Endothelial cell (in vitro differentiated cells): Measurements from ENCODE around the gene SSPN. TPM values are rescaled to one million over a fixed set of nuclear protein-coding genes. Genes with fewer than 3 reads are reported as not detected.

Source experiments
- DNase-seq: peaks from one replicate; pipeline ENCODE4 v3.0.0; 2021; ENCODE audit warnings: low spot score
- H3K27ac Mint-ChIP-seq: one replicate; pipeline ENCODE4 v1.8.0; 2021; ENCODE audit warnings: mixed read lengths, inconsistent platforms; ENCODE audit not compliant: unreplicated experiment
- H3K27me3 Mint-ChIP-seq: one replicate; pipeline ENCODE4 v1.8.0; 2021; ENCODE audit warnings: mild to moderate bottlenecking, moderate library complexity, mixed read lengths, inconsistent platforms; ENCODE audit not compliant: unreplicated experiment
- H3K36me3 Mint-ChIP-seq: one replicate; pipeline ENCODE4 v1.8.0; 2021; ENCODE audit warnings: mild to moderate bottlenecking, low read depth, mixed read lengths, inconsistent platforms; ENCODE audit not compliant: unreplicated experiment
- H3K4me1 Mint-ChIP-seq: one replicate; pipeline ENCODE4 v1.8.0; 2021; ENCODE audit warnings: mild to moderate bottlenecking, mixed read lengths, inconsistent platforms; ENCODE audit not compliant: unreplicated experiment
- H3K4me3 Mint-ChIP-seq: one replicate; pipeline ENCODE4 v1.8.0; 2021; ENCODE audit warnings: mild to moderate bottlenecking, mixed read lengths, inconsistent platforms; ENCODE audit not compliant: unreplicated experiment
- H3K9me3 Mint-ChIP-seq: one replicate; pipeline ENCODE4 v1.8.0; 2021; ENCODE audit warnings: mixed read lengths, inconsistent platforms; ENCODE audit not compliant: unreplicated experiment
- CTCF ChIP-seq: fragments of 200-600 bp; sonication (generic); IDR thresholded peaks from one replicate; pipeline ENCODE4 v1.5.0; 2021; ENCODE audit warnings: antibody characterized with exemption; ENCODE audit not compliant: unreplicated experiment
- total RNA-seq: library from RNA; stranded (reverse); fragmentation: NEBNext Ultra II Directional; extraction: Animal tissue kit (Norgen Biotek cat#: 25700); gene quantifications from one replicate; pipeline ENCODE4 v1.2.1, GENCODE V29; 2021; ENCODE audit not compliant: unreplicated experiment

The SSPN gene
- total RNA-seq, 1 donor from 2014 or later, result 2.7 TPM

DNA sequence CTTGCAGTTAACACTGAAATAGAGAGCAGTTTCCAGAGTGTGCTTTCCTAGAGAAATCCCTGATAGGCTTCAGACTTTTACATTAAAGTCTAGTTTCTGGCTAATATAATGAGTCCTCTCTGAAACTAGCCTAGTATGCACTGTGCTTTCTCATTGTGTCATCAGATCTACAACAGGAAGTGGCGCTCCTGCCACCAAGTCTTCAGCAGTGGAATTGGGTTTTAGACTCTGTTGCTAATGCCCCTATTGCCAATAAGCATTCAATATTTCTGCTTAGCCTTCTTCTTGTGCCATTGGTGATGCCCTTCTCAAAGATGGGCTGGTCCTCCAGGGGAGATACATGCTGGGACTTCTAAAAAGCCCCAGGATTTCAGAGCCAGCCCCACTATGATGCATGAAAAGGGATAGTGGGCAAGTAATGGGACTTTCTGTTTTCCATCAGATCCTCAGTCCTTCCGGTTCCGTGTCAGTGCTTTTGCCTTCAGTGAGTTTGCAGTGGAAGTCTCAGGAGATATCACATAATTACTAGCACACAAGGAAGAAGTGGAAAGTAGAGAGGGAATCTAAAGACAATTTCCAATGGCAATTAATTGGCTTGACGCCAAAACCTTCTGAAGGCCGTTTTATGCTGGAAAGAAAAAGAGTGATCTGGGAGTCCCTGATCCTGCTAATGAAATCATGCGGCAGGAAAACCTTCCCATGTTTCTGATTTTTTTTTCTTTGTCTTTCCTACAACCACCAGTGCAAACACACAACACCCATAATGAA, 50.0 kb downstream of the SSPN start:
- no peak overlapping the region for H3K27ac Mint-ChIP-seq
- H3K9me3 Mint-ChIP-seq, result no peaks in the 10 kb centered on the region
- no peak for TF ChIP-seq CTCF
- H3K27me3 Mint-ChIP-seq, result no peaks in the 10 kb centered on the region
- peaks cover 7% of the 10 kb centered on the region for H3K36me3 Mint-ChIP-seq
- H3K4me3 Mint-ChIP-seq, result no peak overlapping the region
- DNase-seq, result no peak
- no peaks in the 10 kb centered on the region for H3K4me1 Mint-ChIP-seq

DNA sequence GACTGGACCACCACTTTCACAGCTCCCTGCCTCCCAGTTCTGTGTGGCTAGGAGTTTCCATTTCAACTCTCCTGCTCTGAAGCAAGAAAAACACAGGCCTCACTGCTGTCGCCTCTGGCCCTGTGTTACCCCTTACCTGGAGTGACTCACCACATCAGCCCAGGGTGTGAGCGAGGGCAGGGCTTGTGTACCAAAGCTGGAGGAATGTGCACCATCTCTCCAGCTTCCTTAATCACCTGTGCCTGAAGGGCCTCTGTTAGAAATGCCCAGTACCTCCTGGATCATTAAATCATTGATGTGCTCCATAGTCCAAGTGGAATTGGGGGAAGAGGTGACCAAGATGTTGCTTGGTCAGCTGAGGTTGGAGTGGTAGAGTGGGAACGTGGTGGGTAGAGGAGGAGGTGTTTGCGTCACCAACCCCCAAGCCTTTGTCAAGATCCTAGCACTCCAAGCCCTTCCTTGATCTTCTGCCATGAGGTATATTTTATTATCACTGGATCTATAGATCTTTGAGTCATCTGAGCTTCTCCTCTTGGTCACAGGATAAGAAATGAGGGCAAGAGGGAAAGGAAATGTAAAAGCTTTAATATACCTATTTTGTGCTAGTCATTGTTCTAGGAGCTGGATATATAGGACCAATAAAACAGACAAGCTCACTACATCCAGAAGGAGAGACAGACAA, 51.3 kb downstream of the SSPN start:
- Mint-ChIP-seq H3K4me1 (no peaks in the 10 kb centered on the region), H3K27ac (no peak overlapping the region), H3K36me3 (peaks cover 7% of the 10 kb centered on the region), H3K27me3 (no peaks in the 10 kb centered on the region), H3K4me3 (no peak overlapping the region), H3K9me3 (no peaks in the 10 kb centered on the region)
- no peak for TF ChIP-seq CTCF
- DNase-seq, result no peak

- Mint-ChIP-seq H3K4me3 (no peak overlapping the region), H3K36me3 (peaks cover 7% of the 10 kb centered on the region), H3K27ac (no peak overlapping the region), H3K4me1 (no peaks in the 10 kb centered on the region), H3K27me3 (no peaks in the 10 kb centered on the region), H3K9me3 (no peaks in the 10 kb centered on the region)
- no peak for TF ChIP-seq CTCF
- no peak for DNase-seq
Observed at GRCh38 chr12:26247873-26248272, 52.5 kb downstream of the SSPN start.

GRCh38 chr12:26250801-26251200, 55.4 kb downstream of the SSPN start:
- Mint-ChIP-seq H3K27ac (no peak overlapping the region), H3K27me3 (no peaks in the 10 kb centered on the region), H3K4me3 (no peak overlapping the region), H3K36me3 (peaks cover 12% of the 10 kb centered on the region), H3K9me3 (peaks cover 4% of the 10 kb centered on the region), H3K4me1 (no peaks in the 10 kb centered on the region)
- TF ChIP-seq CTCF, result no peak
- no peak for DNase-seq

DNA sequence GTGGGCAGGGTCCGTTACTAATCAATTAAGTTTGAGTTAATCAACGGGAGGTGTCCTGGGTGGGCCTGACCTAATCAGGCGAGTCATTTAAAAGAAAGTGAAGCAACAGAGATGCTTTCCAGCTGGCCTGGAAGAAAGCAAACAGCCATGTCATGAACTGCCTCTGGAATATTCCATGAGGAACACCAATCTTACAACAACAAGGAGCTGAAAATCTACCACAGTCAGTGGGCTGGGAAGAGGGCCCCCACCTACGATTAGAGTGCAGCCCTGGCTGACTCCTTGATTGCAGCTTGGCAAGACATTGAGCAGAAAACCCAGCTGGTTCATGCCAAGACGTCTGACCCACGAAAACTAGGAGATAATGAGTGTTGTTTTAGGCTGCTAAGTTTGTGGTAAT, 56.2 kb downstream of the SSPN start:
- Mint-ChIP-seq H3K4me3 (no peak overlapping the region), H3K4me1 (no peaks in the 10 kb centered on the region), H3K9me3 (peaks cover 4% of the 10 kb centered on the region), H3K27ac (no peak overlapping the region), H3K27me3 (peaks cover 2% of the 10 kb centered on the region), H3K36me3 (peaks cover 12% of the 10 kb centered on the region)
- no peak for TF ChIP-seq CTCF
- no peak for DNase-seq
